Suprapubic skin (tissue), 4 donors: Measurements from ENCODE around the gene ATG2B.

Experiments used
- EP300 ChIP-seq: sonication (generic); formaldehyde crosslinking; IDR thresholded peaks from one replicate; pipeline ENCODE4 v1.6.1; 2017; ENCODE audit warnings: antibody characterized with exemption
- POLR2A ChIP-seq, 2 donors: fragments of 450-650 bp; IDR thresholded peaks; one replicate each; pipeline ENCODE4 v1.6.1; 2017; ENCODE audit warnings: antibody characterized with exemption in 2 of 2, mild to moderate bottlenecking in 2 of 2, moderate library complexity in 2 of 2
- POLR2AphosphoS5 ChIP-seq, 3 donors: sonication (generic); formaldehyde crosslinking; IDR thresholded peaks; one replicate each; pipeline ENCODE4 v1.6.1; 2017; ENCODE audit warnings: antibody characterized with exemption in 3 of 3
- TF ChIP-seq, protein P1 (sequence below), 2 donors: fragments of 200-600 bp in 1 of 2; fragments of 450-650 bp in 1 of 2; sonication (generic) in 1 of 2; IDR thresholded peaks; one replicate each; pipeline ENCODE4 v1.5.1; 2016 to 2019; ENCODE audit warnings: antibody characterized with exemption in 2 of 2, mild to moderate bottlenecking in 1 of 2, moderate library complexity in 1 of 2

DNA sequence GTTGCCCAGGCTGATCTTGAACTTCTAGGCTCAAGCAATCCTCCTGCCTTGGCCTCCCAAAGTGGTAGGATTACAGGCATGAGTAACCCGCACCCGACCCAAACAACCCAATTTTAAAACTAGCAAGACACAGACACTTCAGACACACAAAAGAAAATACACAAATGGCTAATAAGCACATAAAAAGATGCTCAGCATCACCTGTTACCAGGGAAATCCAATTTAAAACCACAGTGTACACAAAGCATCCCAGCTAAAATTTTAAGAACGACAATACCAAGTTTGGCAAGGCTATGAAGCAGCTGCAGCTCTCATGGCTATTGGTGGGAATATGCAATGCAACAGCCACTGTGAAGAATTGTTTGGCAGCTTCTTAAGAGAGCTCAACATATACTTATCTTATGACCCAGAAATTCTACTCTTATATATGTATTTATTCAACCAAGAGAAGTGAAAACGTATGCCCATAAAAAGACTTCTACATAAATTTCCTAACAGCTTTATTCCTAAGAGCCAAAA lies 65.1 kb downstream of the ATG2B start:
- TF ChIP-seq, protein P1, sequence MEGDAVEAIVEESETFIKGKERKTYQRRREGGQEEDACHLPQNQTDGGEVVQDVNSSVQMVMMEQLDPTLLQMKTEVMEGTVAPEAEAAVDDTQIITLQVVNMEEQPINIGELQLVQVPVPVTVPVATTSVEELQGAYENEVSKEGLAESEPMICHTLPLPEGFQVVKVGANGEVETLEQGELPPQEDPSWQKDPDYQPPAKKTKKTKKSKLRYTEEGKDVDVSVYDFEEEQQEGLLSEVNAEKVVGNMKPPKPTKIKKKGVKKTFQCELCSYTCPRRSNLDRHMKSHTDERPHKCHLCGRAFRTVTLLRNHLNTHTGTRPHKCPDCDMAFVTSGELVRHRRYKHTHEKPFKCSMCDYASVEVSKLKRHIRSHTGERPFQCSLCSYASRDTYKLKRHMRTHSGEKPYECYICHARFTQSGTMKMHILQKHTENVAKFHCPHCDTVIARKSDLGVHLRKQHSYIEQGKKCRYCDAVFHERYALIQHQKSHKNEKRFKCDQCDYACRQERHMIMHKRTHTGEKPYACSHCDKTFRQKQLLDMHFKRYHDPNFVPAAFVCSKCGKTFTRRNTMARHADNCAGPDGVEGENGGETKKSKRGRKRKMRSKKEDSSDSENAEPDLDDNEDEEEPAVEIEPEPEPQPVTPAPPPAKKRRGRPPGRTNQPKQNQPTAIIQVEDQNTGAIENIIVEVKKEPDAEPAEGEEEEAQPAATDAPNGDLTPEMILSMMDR (IDR thresholded peaks at IDR 0.05), result no peak
- TF ChIP-seq POLR2A (IDR thresholded peaks at IDR 0.05), result no peak
- no peak for TF ChIP-seq EP300
- no peak for TF ChIP-seq POLR2AphosphoS5 (IDR thresholded peaks at IDR 0.05)
